Measurements from ENCODE around the gene RHNO1.

Gene RHNO1

GRCh38 chr12:2835691-2836403 is 41.2 kb upstream of the RHNO1 start:
- no peak overlapping the region for H3K4me3 ChIP-seq (ENCODE audit: low read depth, low read length)
- TF ChIP-seq CTCF (IDR thresholded peaks at IDR 0.05; ENCODE audit: control insufficient read depth, extremely low read depth, insufficient read depth): no peak
- no peak for DNase-seq (ENCODE audit: low read depth)

- DNase-seq (ENCODE audit: low read depth): no peak
- TF ChIP-seq CTCF (IDR thresholded peaks at IDR 0.05; ENCODE audit: control insufficient read depth, extremely low read depth, insufficient read depth): no peak
- no peak overlapping the region for H3K4me3 ChIP-seq (ENCODE audit: low read depth, low read length)
Observed at GRCh38 chr12:2836574-2836973, 40.4 kb upstream of the RHNO1 start.

GRCh38 chr12:2841056-2841650 is 35.9 kb upstream of the RHNO1 start:
- TF ChIP-seq CTCF (IDR thresholded peaks at IDR 0.05; ENCODE audit: control insufficient read depth, extremely low read depth, insufficient read depth): no peak
- no peak overlapping the region for H3K4me3 ChIP-seq (ENCODE audit: low read depth, low read length)
- DNase-seq (ENCODE audit: low read depth): no peak

GRCh38 chr12:2842948-2843347 is 34.1 kb upstream of the RHNO1 start:
- no peak for DNase-seq (ENCODE audit: low read depth)
- no peak for TF ChIP-seq CTCF (IDR thresholded peaks at IDR 0.05; ENCODE audit: control insufficient read depth, extremely low read depth, insufficient read depth)
- no peak overlapping the region for H3K4me3 ChIP-seq (ENCODE audit: low read depth, low read length)

- TF ChIP-seq CTCF (IDR thresholded peaks at IDR 0.05; ENCODE audit: control insufficient read depth, extremely low read depth, insufficient read depth): no peak
Observed at GRCh38 chr12:2844786-2845185, 32.2 kb upstream of the RHNO1 start.

GRCh38 chr12:2845280-2845679 is 31.7 kb upstream of the RHNO1 start:
- no peak for DNase-seq (ENCODE audit: low read depth)
- H3K4me3 ChIP-seq (ENCODE audit: low read depth, low read length): no peak overlapping the region
- no peak for TF ChIP-seq CTCF (IDR thresholded peaks at IDR 0.05; ENCODE audit: control insufficient read depth, extremely low read depth, insufficient read depth)

More at GRCh38 chr12:2844786-2845185, 32.2 kb upstream of the RHNO1 start:
- H3K4me3 ChIP-seq (ENCODE audit: low read depth, low read length): no peak overlapping the region
- DNase-seq (ENCODE audit: low read depth): no peak

- H3K4me3 ChIP-seq (ENCODE audit: low read depth, low read length): no peak overlapping the region
- no peak for TF ChIP-seq CTCF (IDR thresholded peaks at IDR 0.05; ENCODE audit: control insufficient read depth, extremely low read depth, insufficient read depth)
- DNase-seq (ENCODE audit: low read depth): no peak
Observed at GRCh38 chr12:2851931-2852330, 25.1 kb upstream of the RHNO1 start.
